IMR-90 (cell line): ENCODE results near the gene ZKSCAN8. TPM values are rescaled to one million over a fixed set of nuclear protein-coding genes. Genes with fewer than 3 reads are reported as not detected.

Experiments
- ATAC-seq: fragments of 200-7000 bp; cut with Tn5 transposase; 2 replicates; pipeline ENCODE4 v1.9.1; 2020; ENCODE audit warnings: low read depth, mild to moderate bottlenecking, moderate library complexity
- BruUV-seq: library from RNA; stranded (reverse); fragments of 400-500 nt; replicated peaks from 2 replicates; lab custom pipeline; 2021; lab: Mats Ljungman, UMichigan
- CTCF ChIA-PET: fragments of 300-600 bp; formaldehyde crosslinking; extraction: SDS; loops from one replicate; lab custom pipeline; 2021; ENCODE audit warnings: antibody characterized with exemption; lab: Yijun Ruan, JAX
- POLR2A ChIA-PET: fragments of 300-600 bp; sonication (Branson Sonifier 250); formaldehyde crosslinking; loops from one replicate; lab custom pipeline; 2022; ENCODE audit warnings: antibody characterized with exemption; ENCODE audit not compliant: unreplicated experiment; lab: Charles Lee
- DNase-seq: peaks from one replicate; pipeline ENCODE4 v3.0.0; 2013
- H2AFZ ChIP-seq: replicated peaks from 2 replicates; pipeline ENCODE3; 2013; ENCODE audit warnings: low read length, mild to moderate bottlenecking; ENCODE audit not compliant: poor library complexity
- H2AK5ac ChIP-seq: 2 replicates; pipeline ENCODE4 v1.6.1; 2013; ENCODE audit warnings: low read depth, low read length, inconsistent platforms
- H2AK9ac ChIP-seq: replicated peaks from 2 replicates; pipeline ENCODE3; 2013; ENCODE audit warnings: mild to moderate bottlenecking, low read depth, low read length, moderate library complexity; ENCODE audit not compliant: poor library complexity
- H2BK120ac ChIP-seq: 2 replicates; pipeline ENCODE4 v1.6.1; 2013; ENCODE audit warnings: low read depth, low read length, inconsistent platforms
- H2BK15ac ChIP-seq: 3 replicates; pipeline ENCODE4 v1.6.1; 2013; ENCODE audit warnings: low read depth, low read length, inconsistent platforms
- H2BK20ac ChIP-seq: 2 replicates; pipeline ENCODE4 v1.6.1; 2013; ENCODE audit warnings: low read depth, mild to moderate bottlenecking, inconsistent platforms, low read length, moderate library complexity
- H2BK5ac ChIP-seq: 2 replicates; pipeline ENCODE4 v1.6.1; 2013; ENCODE audit warnings: mild to moderate bottlenecking, low read depth, low read length, inconsistent platforms; ENCODE audit not compliant: poor library complexity, severe bottlenecking
- H3K14ac ChIP-seq: replicated peaks from 2 replicates; pipeline ENCODE4 v1.6.1; 2013; ENCODE audit warnings: low read depth, low read length, inconsistent platforms
- H3K18ac ChIP-seq: 2 replicates; pipeline ENCODE4 v1.6.1; 2013; ENCODE audit warnings: low read depth, low read length, control low read depth
- H3K23ac ChIP-seq: 2 replicates; pipeline ENCODE4 v1.6.1; 2013; ENCODE audit warnings: low read depth, low read length, inconsistent platforms
- H3K27ac ChIP-seq: 2 replicates; pipeline ENCODE4 v1.5.1; 2013; ENCODE audit warnings: mild to moderate bottlenecking, control low read depth, low read length; ENCODE audit not compliant: insufficient read depth
- H3K27me3 ChIP-seq: 2 replicates; pipeline ENCODE4 v1.6.1; 2013; ENCODE audit warnings: low read length; ENCODE audit not compliant: control insufficient read depth, insufficient read depth
- H3K36me3 ChIP-seq: 2 replicates; pipeline ENCODE4 v1.6.1; 2013; ENCODE audit warnings: low read length, mixed read lengths; ENCODE audit not compliant: control insufficient read depth, insufficient read depth
- H3K4ac ChIP-seq: 2 replicates; pipeline ENCODE4 v1.6.1; 2013; ENCODE audit warnings: low read depth, low read length, inconsistent platforms
- H3K4me1 ChIP-seq: 2 replicates; pipeline ENCODE4 v1.6.1; 2013; ENCODE audit warnings: low read length, mixed read lengths; ENCODE audit not compliant: control insufficient read depth, insufficient read depth
- H3K4me2 ChIP-seq: 2 replicates; pipeline ENCODE4 v1.6.1; 2013; ENCODE audit warnings: low read depth, mild to moderate bottlenecking, control low read depth, low read length, moderate library complexity
- H3K4me3 ChIP-seq: 2 replicates; pipeline ENCODE4 v1.5.1; 2013; ENCODE audit warnings: low read depth, mild to moderate bottlenecking, control low read depth, low read length, moderate library complexity; ENCODE audit not compliant: insufficient read depth
- H3K56ac ChIP-seq: 2 replicates; pipeline ENCODE4 v1.6.1; 2013; ENCODE audit warnings: low read length, inconsistent platforms; ENCODE audit not compliant: insufficient read depth; ENCODE audit errors: extremely low read depth
- H3K79me1 ChIP-seq, 2 experiments: 2 replicates each; pipeline ENCODE4 v1.6.1; 2013; ENCODE audit warnings: low read length in 2 of 2, inconsistent platforms in 1 of 2, low read depth in 1 of 2
- H3K9ac ChIP-seq: 2 replicates; pipeline ENCODE4 v1.6.1; 2013; ENCODE audit warnings: low read depth, low read length, control low read depth
- H3K9me1 ChIP-seq: 2 replicates; pipeline ENCODE4 v1.6.1; 2013; ENCODE audit warnings: low read length, inconsistent platforms; ENCODE audit not compliant: insufficient read depth
- H3K9me3 ChIP-seq: 2 replicates; pipeline ENCODE4 v1.6.1; 2013; ENCODE audit warnings: low read length; ENCODE audit not compliant: control insufficient read depth, insufficient read depth
- H4K20me1 ChIP-seq: 2 replicates; pipeline ENCODE4 v1.6.1; 2013; ENCODE audit warnings: low read length, inconsistent platforms; ENCODE audit not compliant: insufficient read depth
- H4K5ac ChIP-seq: 2 replicates; pipeline ENCODE4 v1.6.1; 2013; ENCODE audit warnings: mild to moderate bottlenecking, low read depth, low read length, control low read depth
- H4K8ac ChIP-seq, 2 experiments: 2 replicates each; pipeline ENCODE4 v1.6.1; 2013; ENCODE audit warnings: low read depth in 2 of 2, low read length in 2 of 2, control low read depth in 1 of 2, inconsistent platforms in 1 of 2
- H4K91ac ChIP-seq: 2 replicates; pipeline ENCODE4 v1.6.1; 2013; ENCODE audit warnings: low read depth, low read length, inconsistent platforms; ENCODE audit not compliant: insufficient read depth
- BHLHE40 ChIP-seq: fragments of 150-350 bp; IDR thresholded peaks from 2 replicates; pipeline ENCODE4 v1.6.1; 2016; ENCODE audit warnings: mild to moderate bottlenecking, low read depth, low read length
- CEBPB ChIP-seq: IDR thresholded peaks from 2 replicates; pipeline ENCODE4 v1.6.1; 2012; ENCODE audit warnings: low read depth, low read length, improper control_type of control experiment
- CHD1 ChIP-seq: IDR thresholded peaks from 2 replicates; pipeline ENCODE4 v1.6.1; 2012; ENCODE audit warnings: low read depth, low read length, improper control_type of control experiment
- CTCF ChIP-seq: conservative IDR thresholded peaks from 2 replicates; pipeline ENCODE4 v1.5.1; 2012; ENCODE audit warnings: mild to moderate bottlenecking, low read depth, low read length, improper control_type of control experiment
- ELK1 ChIP-seq: fragments of 150-350 bp; IDR thresholded peaks from 2 replicates; pipeline ENCODE4 v1.6.1; 2016; ENCODE audit warnings: low read depth, mild to moderate bottlenecking, low read length, moderate library complexity, borderline replicate concordance
- FOS ChIP-seq: fragments of 150-350 bp; IDR thresholded peaks from 2 replicates; pipeline ENCODE4 v1.6.1; 2016; ENCODE audit warnings: low read depth, low read length
- MAFK ChIP-seq: IDR thresholded peaks from 2 replicates; pipeline ENCODE4 v1.6.1; 2012; ENCODE audit warnings: low read depth, low read length, improper control_type of control experiment
- MAZ ChIP-seq: IDR thresholded peaks from 2 replicates; pipeline ENCODE4 v1.6.1; 2012; ENCODE audit warnings: low read depth, mild to moderate bottlenecking, low read length, improper control_type of control experiment, moderate library complexity, borderline replicate concordance
- MXI1 ChIP-seq: IDR thresholded peaks from 2 replicates; pipeline ENCODE4 v1.6.1; 2012; ENCODE audit warnings: low read depth, mild to moderate bottlenecking, low read length, moderate library complexity, borderline replicate concordance
- NFE2L2 ChIP-seq: fragments of 150-350 bp; IDR thresholded peaks from 2 replicates; pipeline ENCODE4 v1.6.1; 2016; ENCODE audit warnings: low read depth, mild to moderate bottlenecking, low read length
- POLR2A ChIP-seq: IDR thresholded peaks from 2 replicates; pipeline ENCODE4 v1.6.1; 2012; ENCODE audit warnings: mild to moderate bottlenecking, low read depth, low read length
- RAD21 ChIP-seq: IDR thresholded peaks from 2 replicates; pipeline ENCODE4 v1.6.1; 2012; ENCODE audit warnings: low read length, improper control_type of control experiment
- RCOR1 ChIP-seq: IDR thresholded peaks from 2 replicates; pipeline ENCODE4 v1.6.1; 2012; ENCODE audit warnings: mild to moderate bottlenecking, low read length, improper control_type of control experiment; ENCODE audit not compliant: insufficient replicate concordance
- RFX5 ChIP-seq: IDR thresholded peaks from 2 replicates; pipeline ENCODE4 v1.8.0; 2012; ENCODE audit warnings: low read depth, mild to moderate bottlenecking, low read length, moderate library complexity
- SMC3 ChIP-seq: fragments of 150-350 bp; IDR thresholded peaks from 2 replicates; pipeline ENCODE4 v1.6.1; 2016; ENCODE audit warnings: low read depth, mild to moderate bottlenecking, antibody characterized with exemption, low read length, moderate library complexity
- USF2 ChIP-seq: fragments of 150-350 bp; IDR thresholded peaks from 2 replicates; pipeline ENCODE4 v1.6.1; 2017; ENCODE audit warnings: mild to moderate bottlenecking, antibody characterized with exemption, low read length, low read depth
- WGBS, 2 experiments: methylation state at CpG; one replicate each; pipeline versions ENCODE4 v1.1.5 to v1.1.7; 2013; ENCODE audit warnings: missing lambda C conversion rate in 2 of 2; ENCODE audit not compliant: insufficient read length in 1 of 2; ENCODE audit errors: extremely low coverage in 2 of 2; 5-methylcytosine and 5-hydroxymethylcytosine counted together
- dilution Hi-C: fragments of 300-500 bp; cut with HindIII; formaldehyde crosslinking; loops from one replicate; pipeline ENCODE4 v1.14.3; 2018; ENCODE audit warnings: low sequenced_read_pairs; ENCODE audit not compliant: unreplicated experiment
- in situ Hi-C: fragments of 300-500 bp; cut with MboI; formaldehyde crosslinking; loops from 3 replicates; pipeline ENCODE4 v1.14.3; 2019; ENCODE audit warnings: low sequenced_read_pairs, inconsistent platforms, mixed read lengths
- intact Hi-C: fragments of 100-400 bp; cut with micrococcal nuclease; formaldehyde crosslinking; loops from 2 replicates; pipeline ENCODE4 v1.10.0; 2022
- polyA plus RNA-seq, 3 experiments: library from polyadenylated mRNA; depleted of rRNA; stranded (reverse); fragments of >200 nt; gene quantifications; 2 replicates each; pipeline ENCODE4 v1.2.3, GENCODE V29; 2012; ENCODE audit warnings: low replicate concordance in 1 of 3
- total RNA-seq: library from RNA; depleted of rRNA; stranded (reverse); fragments of >200 nt; gene quantifications from 2 replicates; pipeline ENCODE4 v1.2.3, GENCODE V29; 2012

The ZKSCAN8 gene
- total and polyA plus RNA-seq, 2 of the 4 experiments (the other 2 are of a cell fraction), result 8.3 to 22.8 TPM

GRCh38 chr6:28121876-28122275, 19.8 kb upstream of the ZKSCAN8 start:
- no peaks in the 10 kb centered on the region for H3K9me3 ChIP-seq
- no peak overlapping the region for H2BK15ac ChIP-seq
- ChIA-PET CTCF (no interaction called here), POLR2A (no interaction called here)
- intact Hi-C loops (no loop called here), in situ Hi-C loops (no loop called here), dilution Hi-C loops (no loop called here)
- DNase-seq, result no peak
- no peak overlapping the region for H4K91ac ChIP-seq
- H3K14ac ChIP-seq, result no peak overlapping the region
- WGBS, 2 experiments, result no CpG with 5 or more reads among the region's 2 CpGs
- no peak overlapping the region for H3K9ac ChIP-seq
- H4K8ac ChIP-seq, result no peak overlapping the region
- no peaks in the 10 kb centered on the region for H3K27me3 ChIP-seq
- H3K18ac ChIP-seq, result no peak overlapping the region
- no peak overlapping the region for H3K4me3 ChIP-seq
- H3K9me1 ChIP-seq, result no peaks in the 10 kb centered on the region; the same call in 1 of the 2 replicates
- H3K36me3 ChIP-seq, result peaks cover 21% of the 10 kb centered on the region
- no peak overlapping the region for H3K4ac ChIP-seq
- H3K4me1 ChIP-seq, result peaks cover 2% of the 10 kb centered on the region; the same call in 1 of the 2 replicates
- BruUV-seq, result no TSS peak
- H2BK20ac ChIP-seq, result no peak overlapping the region
- no peak overlapping the region for H2BK120ac ChIP-seq
- H2BK5ac ChIP-seq, result no peak overlapping the region
- no peak overlapping the region for H4K5ac ChIP-seq
- H4K20me1 ChIP-seq, result no peaks in the 10 kb centered on the region
- no peak overlapping the region for H3K4me2 ChIP-seq
- TF ChIP-seq NFE2L2 (no peak), RFX5 (no peak), ELK1 (no peak), CHD1 (no peak), SMC3 (no peak), CEBPB (no peak), USF2 (no peak), POLR2A (no peak), MXI1 (no peak), RCOR1 (no peak), FOS (no peak), MAFK (no peak), BHLHE40 (no peak), RAD21 (no peak), MAZ (no peak), CTCF (no peak)
- no peak overlapping the region for H2AK5ac ChIP-seq
- H3K79me1 ChIP-seq, result peaks cover 17 to 28% of the 10 kb centered on the region in 2 experiments
- H2AK9ac ChIP-seq, result no peak overlapping the region
- H3K56ac ChIP-seq, result no peak overlapping the region
- no peak for ATAC-seq
- H3K27ac ChIP-seq, result no peak overlapping the region
- no peak overlapping the region for H2AFZ ChIP-seq
- no peak overlapping the region for H3K23ac ChIP-seq
